ENCODE data around the gene SPTBN1. TPM values are rescaled to one million over a fixed set of nuclear protein-coding genes. Genes with fewer than 3 reads are reported as not detected.

Gene SPTBN1
- total RNA-seq, 1 experiment from 2014 or later, result 171 TPM

DNA sequence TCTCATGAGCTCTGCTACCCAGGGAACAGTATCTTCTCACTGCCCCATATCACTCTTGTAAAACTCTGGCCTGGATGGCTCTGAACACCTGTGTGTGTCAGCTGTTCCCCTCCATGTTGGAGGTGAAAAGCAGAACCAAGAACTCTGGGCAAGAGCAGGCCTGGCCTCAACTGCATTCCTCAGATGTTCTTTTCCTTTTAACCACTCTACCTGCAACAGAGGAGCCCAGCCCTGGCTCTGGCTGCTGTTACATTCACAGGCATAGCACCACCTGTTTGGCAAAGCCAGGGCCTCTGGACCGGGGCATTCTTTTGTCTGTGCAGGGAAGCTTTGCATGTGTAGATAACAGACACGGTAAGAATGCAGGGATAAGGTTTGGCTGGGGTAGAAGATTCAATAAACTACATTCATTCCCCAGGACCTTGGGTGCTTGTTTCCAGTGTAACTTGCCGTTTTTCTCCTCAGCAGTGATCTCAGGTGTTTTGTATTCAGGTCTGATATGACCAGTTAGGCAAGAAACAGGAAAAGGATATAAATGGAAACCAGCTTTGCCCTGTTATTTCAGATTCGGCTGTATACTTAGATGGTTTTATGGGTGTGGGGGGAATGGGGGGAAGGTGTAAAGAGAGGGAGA lies 95.1 kb downstream of the SPTBN1 start:
- no TSS peak for BruUV-seq (replicated peaks)
- Mint-ChIP-seq H3K4me1 (ENCODE audit: insufficient read depth, unreplicated experiment) (peaks cover 34% of the 10 kb centered on the region), H3K36me3 (ENCODE audit: insufficient read depth, unreplicated experiment) (no peaks in the 10 kb centered on the region), H3K27me3 (ENCODE audit: insufficient read depth, unreplicated experiment) (no peaks in the 10 kb centered on the region), H3K9me3 (ENCODE audit: unreplicated experiment) (no peaks in the 10 kb centered on the region), H3K27ac (ENCODE audit: low read depth, unreplicated experiment) (no peak overlapping the region), H3K4me3 (ENCODE audit: unreplicated experiment) (no peak overlapping the region)
- ChIA-PET POLR2A (interaction anchor here (0.6 to 8.0 kb wide), 17 partner anchors 7 to 844 kb away, joined by 3 to 109 read pairs (median 5); partner anchors contain the start of gene ACYP2), CTCF (interaction anchor here (0.7 to 2.3 kb wide), 5 partner anchors 24 to 287 kb away, joined by 3 to 11 read pairs (median 4); no protein-coding TSS in a partner anchor)
- intact Hi-C loops (cut with micrococcal nuclease), result no loop called here
- TF ChIP-seq CTCF (IDR thresholded peaks at IDR 0.05; ENCODE audit: unreplicated experiment), result no peak
- no peak for DNase-seq (ENCODE audit: unreplicated experiment)

- POLR2A ChIA-PET, result no interaction called here
- no peak for DNase-seq (ENCODE audit: unreplicated experiment)
- Mint-ChIP-seq H3K4me3 (ENCODE audit: unreplicated experiment) (no peak overlapping the region), H3K9me3 (ENCODE audit: unreplicated experiment) (no peaks in the 10 kb centered on the region), H3K27me3 (ENCODE audit: insufficient read depth, unreplicated experiment) (no peaks in the 10 kb centered on the region), H3K36me3 (ENCODE audit: insufficient read depth, unreplicated experiment) (no peaks in the 10 kb centered on the region), H3K4me1 (ENCODE audit: insufficient read depth, unreplicated experiment) (peaks cover 43% of the 10 kb centered on the region), H3K27ac (ENCODE audit: low read depth, unreplicated experiment) (no peak overlapping the region)
- no TSS peak for BruUV-seq (replicated peaks)
- no peak for TF ChIP-seq CTCF (IDR thresholded peaks at IDR 0.05; ENCODE audit: unreplicated experiment)
- CTCF ChIA-PET, result no interaction called here
- intact Hi-C loops (cut with micrococcal nuclease), result no loop called here
Observed at GRCh38 chr2:54553075-54553474, 96.9 kb downstream of the SPTBN1 start.

DNA sequence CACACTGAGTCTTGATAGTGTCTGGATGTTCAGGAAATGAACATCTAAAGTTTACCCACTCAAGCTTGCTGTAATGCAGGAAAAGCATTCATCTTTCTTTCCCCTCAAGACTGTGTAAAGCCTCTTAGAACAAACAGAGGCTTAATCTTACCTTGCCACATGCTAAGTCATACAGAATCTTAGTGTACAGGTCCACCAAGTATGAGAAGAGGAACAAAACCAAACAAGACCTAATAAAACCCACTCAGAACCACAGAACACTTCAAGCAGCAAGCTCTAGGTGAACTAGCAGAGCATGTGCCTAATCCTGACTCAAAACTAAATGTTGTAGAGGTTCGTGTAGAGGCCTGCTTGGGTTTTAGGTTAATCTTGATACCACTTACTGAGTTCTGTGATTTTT lies 97.6 kb downstream of the SPTBN1 start:
- H3K27ac Mint-ChIP-seq (ENCODE audit: low read depth, unreplicated experiment), result no peak overlapping the region
- peaks cover 43% of the 10 kb centered on the region for H3K4me1 Mint-ChIP-seq (ENCODE audit: insufficient read depth, unreplicated experiment)
- intact Hi-C loops (cut with micrococcal nuclease), result no loop called here
- H3K36me3 Mint-ChIP-seq (ENCODE audit: insufficient read depth, unreplicated experiment), result no peaks in the 10 kb centered on the region
- H3K27me3 Mint-ChIP-seq (ENCODE audit: insufficient read depth, unreplicated experiment), result no peaks in the 10 kb centered on the region
- BruUV-seq (replicated peaks), result no TSS peak
- DNase-seq (ENCODE audit: unreplicated experiment), result no peak
- no peaks in the 10 kb centered on the region for H3K9me3 Mint-ChIP-seq (ENCODE audit: unreplicated experiment)
- ChIA-PET CTCF (interaction anchor here (0.8 to 1.0 kb wide), 2 partner anchors 30 to 52 kb away, joined by 3 to 6 read pairs; no protein-coding TSS in a partner anchor), POLR2A (interaction anchor here (1.5 kb wide), 1 partner anchor 22 kb away, joined by 4 read pairs; no protein-coding TSS in a partner anchor)
- H3K4me3 Mint-ChIP-seq (ENCODE audit: unreplicated experiment), result no peak overlapping the region
- TF ChIP-seq CTCF (IDR thresholded peaks at IDR 0.05; ENCODE audit: unreplicated experiment), result no peak

GRCh38 chr2:54555318-54555837 lies 99.3 kb downstream of the SPTBN1 start:
- ChIA-PET POLR2A (interaction anchor here (2.0 to 12.1 kb wide), 2 partner anchors 17 to 20 kb away, joined by 6 to 427 read pairs; no protein-coding TSS in a partner anchor), CTCF (no interaction called here)
- Mint-ChIP-seq H3K36me3 (ENCODE audit: insufficient read depth, unreplicated experiment) (no peaks in the 10 kb centered on the region), H3K4me3 (ENCODE audit: unreplicated experiment) (no peak overlapping the region), H3K4me1 (ENCODE audit: insufficient read depth, unreplicated experiment) (peaks cover 32% of the 10 kb centered on the region), H3K27me3 (ENCODE audit: insufficient read depth, unreplicated experiment) (no peaks in the 10 kb centered on the region), H3K27ac (ENCODE audit: low read depth, unreplicated experiment) (no peak overlapping the region), H3K9me3 (ENCODE audit: unreplicated experiment) (no peaks in the 10 kb centered on the region)
- DNase-seq (ENCODE audit: unreplicated experiment), result no peak
- BruUV-seq (replicated peaks), result no TSS peak
- TF ChIP-seq CTCF (IDR thresholded peaks at IDR 0.05; ENCODE audit: unreplicated experiment), result no peak
- intact Hi-C loops (cut with micrococcal nuclease), result no loop called here
